GM21381 (cell line): ENCODE results near the gene RPL10A.
"Not testable (repeated sequence)": the region's sequence is repeated elsewhere in the genome, so short reads cannot be mapped to it uniquely, and the experiment has no call there.

Experiments
- ATAC-seq: cut with Tn5 transposase; IDR thresholded peaks from one replicate; pipeline ENCODE4 v1.9.1; 2021; ENCODE audit warnings: mild to moderate bottlenecking, moderate library complexity; ENCODE audit not compliant: unreplicated experiment

RPL10A gene

GRCh38 chr6:35468181-35468979, at the start of gene RPL10A:
Gene RPL10A (plus strand): TSS chr6:35468401. CDS start chr6:35468435, 34 bp downstream.
- peak; percentile 89 for ATAC-seq

DNA sequence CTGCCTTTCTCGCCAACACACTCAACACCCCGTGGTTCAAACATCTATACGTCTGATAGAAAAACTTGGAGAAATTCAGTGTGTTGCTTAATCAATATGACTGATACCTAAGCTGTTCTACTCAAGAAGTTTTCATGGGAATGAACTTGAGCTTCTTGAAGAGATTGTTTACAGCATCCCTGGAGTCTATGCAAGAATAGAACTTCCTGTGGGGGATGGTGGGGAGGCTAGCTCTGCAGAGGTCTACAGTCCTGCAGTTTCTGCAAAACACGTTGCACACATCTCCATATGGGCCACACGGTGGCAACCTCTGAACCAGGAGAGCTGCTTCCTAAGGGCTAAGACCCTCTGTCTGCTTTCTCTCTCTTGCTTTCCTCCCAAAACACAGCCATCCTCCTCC, 48.8 kb upstream of the RPL10A start:
- no peak for ATAC-seq

- no peak for ATAC-seq
Measured at GRCh38 chr6:35419961-35420360, 48.2 kb upstream of the RPL10A start.

GRCh38 chr6:35425284-35425683, 42.9 kb upstream of the RPL10A start:
- ATAC-seq = no peak

DNA sequence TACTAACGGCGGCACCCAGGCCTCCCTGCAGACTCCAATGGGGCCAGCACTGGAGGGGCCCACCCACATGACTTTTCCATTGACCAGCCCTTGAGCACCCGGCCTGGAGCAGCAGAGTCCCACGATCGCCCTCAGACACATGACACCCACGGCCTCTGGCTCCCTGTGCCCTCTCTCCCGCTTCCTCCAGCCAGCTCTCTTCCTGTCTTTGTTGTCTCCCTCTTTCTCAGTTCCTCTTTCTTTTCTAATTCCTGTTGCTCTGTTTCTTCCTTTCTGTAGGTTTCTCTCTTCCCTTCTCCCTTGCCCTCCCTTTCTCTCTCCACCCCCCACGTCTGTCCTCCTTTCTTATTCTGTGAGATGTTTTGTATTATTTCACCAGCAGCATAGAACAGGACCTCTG, 42.1 kb upstream of the RPL10A start:
- ATAC-seq = no peak

DNA sequence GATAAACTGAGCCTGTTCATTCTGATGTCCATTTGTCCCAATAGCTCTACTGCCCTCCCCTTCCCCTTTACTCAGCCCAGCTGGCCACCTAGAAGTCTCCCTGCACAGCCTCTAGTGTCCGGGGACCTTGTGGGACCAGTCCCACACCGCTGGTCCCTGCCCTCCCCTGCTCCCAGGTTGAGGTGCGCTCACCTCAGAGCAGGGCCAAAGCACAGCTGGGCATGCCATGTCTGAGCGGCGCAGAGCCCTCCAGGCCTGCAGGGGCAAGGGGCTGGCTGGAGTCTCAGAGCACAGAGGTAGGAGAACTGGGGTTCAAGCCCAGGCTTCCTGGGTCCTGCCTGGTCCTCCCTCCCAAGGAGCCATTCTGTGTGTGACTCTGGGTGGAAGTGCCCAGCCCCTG, 40.8 kb upstream of the RPL10A start:
- no peak for ATAC-seq

- ATAC-seq = no peak
Measured at GRCh38 chr6:35427851-35428321, 40.3 kb upstream of the RPL10A start.

- ATAC-seq = no peak
Measured at GRCh38 chr6:35428421-35429149, 39.6 kb upstream of the RPL10A start.

DNA sequence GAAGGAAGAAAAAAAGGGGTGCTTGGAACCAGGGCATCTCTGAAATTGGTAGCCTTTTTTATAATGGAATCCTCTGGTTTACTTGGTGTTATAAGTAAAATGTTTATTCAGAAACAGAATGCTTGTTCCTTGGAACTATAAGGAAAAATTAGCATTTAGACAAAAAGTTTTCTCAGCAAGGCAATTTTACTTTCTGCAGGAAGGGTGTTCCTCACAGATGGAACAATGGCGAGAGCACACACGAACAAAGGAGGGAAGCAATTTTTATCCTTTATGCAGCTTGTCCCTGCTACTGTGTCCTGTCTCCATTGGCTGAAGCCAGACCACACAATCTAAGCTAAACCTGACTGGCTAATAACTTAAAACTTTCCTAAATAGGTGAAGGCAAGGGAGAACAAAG, 38.7 kb upstream of the RPL10A start:
- ATAC-seq = no peak

DNA sequence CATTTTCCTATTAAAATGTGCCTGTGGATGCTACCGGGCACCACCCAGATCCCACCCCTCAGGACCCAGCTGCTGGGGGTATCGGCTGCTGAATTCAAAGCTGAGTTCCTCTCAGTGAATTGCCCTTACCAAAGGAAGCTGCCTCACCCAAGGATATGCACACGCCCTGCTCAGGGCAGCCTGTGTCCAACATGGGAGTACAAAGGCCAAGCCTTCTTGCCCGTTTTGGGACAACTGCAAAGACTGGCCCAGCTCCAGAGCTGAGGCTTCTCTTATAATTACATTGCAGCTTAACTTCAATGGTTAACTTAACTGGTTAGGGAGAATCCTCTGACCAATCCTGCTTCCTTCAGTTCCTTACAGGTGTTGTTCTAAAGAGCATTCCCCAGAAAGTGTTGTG, 35.9 kb upstream of the RPL10A start:
- ATAC-seq = no peak

- not testable (repeated sequence) for ATAC-seq
Measured at GRCh38 chr6:35432702-35433101, 35.5 kb upstream of the RPL10A start.

DNA sequence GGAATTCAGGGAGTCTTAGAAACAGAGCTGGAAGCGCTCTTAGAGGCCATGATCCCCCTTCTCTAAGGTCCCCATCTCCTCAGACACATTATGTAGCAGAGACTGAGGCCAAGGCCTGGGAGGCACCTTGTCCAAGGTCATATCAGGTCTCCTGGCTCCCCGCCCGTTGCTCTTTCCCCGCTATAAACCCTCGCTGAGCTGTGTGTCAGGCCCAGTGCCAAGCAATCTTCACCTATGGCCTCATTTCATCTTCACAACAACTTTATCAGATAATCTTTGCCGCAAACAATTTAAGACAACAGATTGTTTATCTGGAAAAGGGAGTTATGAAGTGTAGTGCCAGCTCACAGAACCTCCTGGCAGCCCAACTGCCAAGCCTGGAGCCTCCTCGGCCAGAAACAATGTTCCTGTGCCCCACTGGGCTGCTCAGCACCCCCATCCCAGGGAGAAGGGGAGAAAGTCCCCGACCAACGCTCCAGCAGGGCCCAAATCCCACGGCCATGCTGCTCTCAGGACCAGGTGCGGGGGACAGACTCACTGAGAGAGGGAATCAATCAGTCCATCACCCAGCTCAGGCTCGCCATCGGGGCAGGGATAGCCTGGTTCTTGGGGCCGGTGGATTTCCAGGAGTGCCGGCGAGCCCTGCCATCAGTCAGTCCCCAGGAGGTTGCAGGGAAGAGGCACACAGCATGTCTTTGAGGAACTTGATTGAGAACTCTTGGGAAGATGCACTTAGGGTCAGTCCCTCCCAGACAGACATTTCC, 32.9 kb upstream of the RPL10A start:
- ATAC-seq = no peak

DNA sequence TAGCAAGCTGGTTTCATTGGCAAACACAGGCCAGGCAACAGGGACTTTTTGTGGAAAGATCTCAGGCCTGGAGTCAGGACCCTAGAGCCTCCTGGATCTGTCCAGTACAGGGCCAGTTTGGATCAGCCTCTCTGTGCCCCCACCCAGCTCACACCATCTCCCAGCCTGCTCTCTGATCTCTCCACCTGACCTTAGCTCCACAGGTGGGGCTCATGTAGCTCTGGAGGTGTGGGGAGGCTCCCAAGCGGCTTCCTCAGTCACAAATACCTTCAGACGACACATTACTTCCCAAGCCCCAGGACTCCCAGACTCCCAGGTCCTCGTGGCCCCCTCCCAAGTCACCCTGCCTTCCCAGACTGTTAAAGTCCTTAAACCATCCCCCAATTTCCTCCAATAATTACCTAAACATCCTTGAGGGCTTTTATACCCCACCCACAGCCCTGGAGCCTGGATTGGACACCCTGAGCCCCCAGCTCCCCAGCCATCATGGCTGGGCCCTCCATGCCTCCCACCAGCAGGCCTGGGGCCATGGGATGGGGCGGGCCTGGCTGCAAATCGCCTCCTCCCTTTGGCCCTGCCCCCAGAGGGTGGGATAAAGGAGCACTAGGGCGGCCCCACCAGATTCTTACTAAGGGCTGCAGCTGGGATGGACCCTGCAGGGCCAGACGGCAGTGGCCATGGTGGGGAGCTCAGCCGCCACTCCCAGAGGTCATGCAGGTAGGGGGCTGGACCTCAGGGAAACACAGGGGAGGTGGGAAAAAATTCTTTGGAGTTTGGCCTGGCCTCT, 31.9 kb upstream of the RPL10A start:
- ATAC-seq = no peak

DNA sequence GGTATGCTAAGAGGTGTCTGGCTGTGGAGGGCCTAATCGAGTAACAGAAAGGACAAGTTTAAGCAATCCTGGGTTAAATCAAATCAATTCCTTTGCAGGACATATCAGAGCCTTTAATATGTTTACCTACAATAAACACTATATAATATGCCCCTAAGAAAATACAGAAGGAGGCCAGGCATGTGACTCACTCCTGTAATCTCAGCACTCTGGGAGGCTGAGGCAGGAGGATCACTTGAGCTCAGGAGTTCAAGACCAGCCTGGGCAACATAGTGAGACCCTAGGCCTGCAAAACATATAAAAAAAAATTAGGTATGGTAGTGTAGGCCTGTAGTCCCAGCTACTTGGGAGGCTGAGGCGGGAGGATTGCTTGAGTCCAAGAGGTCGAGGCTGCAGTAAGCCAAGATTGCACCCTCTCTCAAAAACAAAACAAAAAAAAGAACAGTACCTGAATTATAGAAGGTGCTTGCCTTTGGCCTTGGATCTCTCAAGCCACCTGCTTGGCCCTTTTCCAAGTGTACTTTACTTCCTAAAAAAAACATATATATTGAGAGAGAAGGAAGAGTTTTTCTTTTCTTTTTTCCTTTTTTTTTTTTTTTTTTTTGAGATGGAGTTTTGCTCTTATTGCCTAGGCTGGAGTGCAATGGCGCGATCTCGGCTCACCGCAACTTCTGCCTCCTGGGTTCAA, 29.7 kb upstream of the RPL10A start:
- ATAC-seq = not testable (repeated sequence)

DNA sequence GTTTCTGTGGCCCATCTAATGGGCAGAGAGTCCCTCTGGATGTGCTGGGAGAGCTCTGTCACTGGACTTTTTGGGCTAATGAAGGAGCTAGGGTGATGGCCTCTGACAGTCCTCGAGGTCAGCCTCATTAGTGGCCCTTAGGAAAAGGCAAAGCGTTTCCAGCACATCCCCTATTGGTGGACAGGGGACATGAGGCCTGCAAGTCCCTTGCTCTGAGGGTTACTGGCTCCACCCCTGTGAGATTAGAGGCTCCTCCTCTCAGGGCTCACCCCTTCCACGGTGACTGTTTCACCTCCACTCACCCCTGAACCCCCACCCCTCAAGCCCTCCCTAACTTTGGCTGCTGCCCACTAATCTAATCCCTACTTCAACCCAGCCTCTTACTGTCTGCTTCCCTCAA, 28.9 kb upstream of the RPL10A start:
- no peak for ATAC-seq

DNA sequence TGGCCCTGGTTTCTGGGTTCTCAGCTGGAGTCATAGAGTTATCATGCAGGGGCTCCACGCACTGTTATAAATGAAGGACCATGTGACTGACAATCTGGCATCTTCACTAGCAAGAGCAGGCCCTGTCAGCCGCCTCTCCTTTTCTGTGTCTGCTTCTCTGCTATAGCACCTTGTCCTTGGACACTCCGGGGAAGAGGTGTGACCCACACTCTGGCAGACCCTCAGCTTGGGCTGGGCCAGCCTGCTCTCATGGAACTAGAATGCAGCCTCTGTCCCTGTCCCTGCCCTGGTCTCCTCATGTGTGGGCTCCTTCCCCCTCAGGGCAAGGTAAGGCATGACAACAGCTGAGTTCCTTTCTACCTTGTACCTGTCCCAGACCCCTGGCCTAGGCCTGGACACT, 27.0 kb upstream of the RPL10A start:
- no peak for ATAC-seq

DNA sequence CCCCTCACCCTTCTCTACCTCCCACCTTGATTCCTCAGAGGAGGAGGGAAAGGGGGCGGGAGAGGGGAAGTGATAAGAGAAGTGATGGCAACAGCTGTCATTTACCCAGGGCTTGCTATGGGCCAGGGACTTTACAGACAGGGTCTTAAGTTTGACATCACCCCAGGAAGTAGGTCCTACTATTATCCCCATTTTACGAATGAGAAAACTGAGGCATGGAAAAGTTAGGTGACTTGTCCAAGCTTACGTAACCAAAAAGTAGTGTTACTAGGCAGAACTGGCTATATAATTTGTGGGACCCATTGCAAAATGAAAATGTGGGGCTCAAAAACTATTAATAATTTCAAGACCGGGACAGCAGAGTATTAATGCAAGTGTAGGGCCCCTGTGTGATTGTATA, 26.6 kb upstream of the RPL10A start:
- no peak for ATAC-seq

GRCh38 chr6:35442693-35443092, 25.5 kb upstream of the RPL10A start:
- ATAC-seq = no peak

DNA sequence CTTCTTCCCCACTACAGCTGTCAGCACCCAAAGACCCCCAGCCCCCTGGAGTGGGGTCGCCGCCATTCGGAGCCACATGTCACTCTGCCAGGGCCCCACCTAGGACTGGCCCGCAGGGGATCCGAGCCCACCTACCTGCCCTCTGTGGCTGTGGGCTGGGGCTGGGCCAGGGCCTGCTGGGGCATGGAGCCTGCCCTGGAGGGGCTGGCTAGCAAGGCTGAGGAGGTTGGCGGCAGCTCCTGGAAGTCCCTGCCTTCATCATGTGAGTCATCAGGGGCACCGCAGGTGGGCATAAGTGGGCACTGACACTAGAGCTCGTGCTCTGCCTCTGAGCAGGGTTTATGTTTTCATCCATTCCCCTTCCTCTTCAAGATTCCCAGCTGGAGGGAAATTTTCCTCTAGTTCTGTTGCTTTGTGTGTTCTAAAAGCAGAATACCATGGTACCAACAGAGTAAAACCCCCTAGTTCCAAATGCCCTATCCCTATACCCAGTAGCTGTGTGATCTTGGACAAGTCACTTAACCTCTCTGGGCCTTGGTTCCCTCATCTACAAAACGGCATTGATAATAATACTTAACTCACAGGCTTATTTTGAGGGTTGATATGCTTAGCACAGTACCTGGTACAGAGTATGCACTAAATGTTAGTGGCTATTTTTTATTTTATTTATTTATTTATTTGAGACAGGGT, 24.7 kb upstream of the RPL10A start:
- ATAC-seq = no peak

- no peak for ATAC-seq
Measured at GRCh38 chr6:35445691-35446090, 22.5 kb upstream of the RPL10A start.
